Endodermal cell (in vitro differentiated cells): ENCODE data around the gene AKAP6. TPM values are rescaled to one million over a fixed set of nuclear protein-coding genes. Genes with fewer than 3 reads are reported as not detected.
A peak's percentile ranks its signal among the peaks of the same experiment; 100 is the strongest.

ENCODE experiments used
- DNase-seq: peaks from one replicate; pipeline ENCODE4 v3.0.0-alpha.2; 2017
- H3K27ac ChIP-seq: 2 replicates; pipeline ENCODE4 v1.5.1; 2013; ENCODE audit warnings: mild to moderate bottlenecking, low read depth, low read length, moderate library complexity
- H3K27me3 ChIP-seq: 2 replicates; pipeline ENCODE4 v1.6.1; 2013; ENCODE audit warnings: mild to moderate bottlenecking, low read length, moderate library complexity; ENCODE audit not compliant: insufficient read depth, control insufficient read depth, poor library complexity, severe bottlenecking
- H3K36me3 ChIP-seq: 2 replicates; pipeline ENCODE4 v1.7.0; 2013; ENCODE audit warnings: mild to moderate bottlenecking, low read length, moderate library complexity; ENCODE audit not compliant: control insufficient read depth, insufficient read depth
- H3K4me1 ChIP-seq: one replicate; pipeline ENCODE4 v1.7.0; 2013; ENCODE audit warnings: low read length; ENCODE audit not compliant: control insufficient read depth, insufficient read depth
- H3K4me3 ChIP-seq: 2 replicates; pipeline ENCODE4 v1.5.1; 2013; ENCODE audit warnings: mild to moderate bottlenecking, low read length, moderate library complexity
- H3K9ac ChIP-seq: 2 replicates; pipeline ENCODE4 v1.6.1; 2013; ENCODE audit warnings: mild to moderate bottlenecking, low read length, moderate library complexity; ENCODE audit not compliant: poor library complexity, severe bottlenecking; ENCODE audit errors: extremely low read depth
- H3K9me3 ChIP-seq: 2 replicates; pipeline ENCODE4 v1.6.1; 2013; ENCODE audit warnings: mild to moderate bottlenecking, low read length, moderate library complexity; ENCODE audit not compliant: control insufficient read depth
- H3K27ac Mint-ChIP-seq: 2 replicates; pipeline ENCODE4 v1.8.0; 2020; ENCODE audit warnings: mixed read lengths
- H3K27me3 Mint-ChIP-seq: 2 replicates; pipeline ENCODE4 v1.8.0; 2021; ENCODE audit warnings: mild to moderate bottlenecking, mixed read lengths; ENCODE audit not compliant: insufficient read depth
- H3K36me3 Mint-ChIP-seq: 2 replicates; pipeline ENCODE4 v1.8.0; 2020; ENCODE audit warnings: low read depth, mixed read lengths
- H3K4me1 Mint-ChIP-seq: 2 replicates; pipeline ENCODE4 v1.8.0; 2020; ENCODE audit warnings: mixed read lengths
- H3K4me3 Mint-ChIP-seq: 2 replicates; pipeline ENCODE4 v1.8.0; 2020; ENCODE audit warnings: mild to moderate bottlenecking, moderate library complexity, mixed read lengths
- H3K9me3 Mint-ChIP-seq: 2 replicates; pipeline ENCODE4 v1.8.0; 2020; ENCODE audit warnings: mild to moderate bottlenecking, mixed read lengths
- WGBS, 2 experiments: methylation state at CpG; one replicate each; pipeline versions ENCODE4 v1.1.5 to v1.1.7; 2013; ENCODE audit warnings: missing lambda C conversion rate in 2 of 2, mixed read lengths in 1 of 2; ENCODE audit not compliant: insufficient coverage in 1 of 2, insufficient read length in 1 of 2; 5-methylcytosine and 5-hydroxymethylcytosine counted together
- total RNA-seq, 2 donors: library from RNA; stranded (reverse); fragmentation: NEBNext Ultra II Directional in 1 of 2; extraction: Animal tissue kit (Norgen Biotek cat#: 25700) in 1 of 2; gene quantifications; 2 replicates in 1 of 2; 3 replicates in 1 of 2; pipeline ENCODE4 v1.2.1, GENCODE V29; 2021
- TF ChIP-seq, protein P1 (sequence below): fragments of 200-600 bp; sonication (generic); conservative IDR thresholded peaks from 2 replicates; pipeline ENCODE4 v1.5.0; 2021; ENCODE audit warnings: antibody characterized with exemption, mild to moderate bottlenecking

The AKAP6 gene
- total RNA-seq, 2 donors from 2014 or later: 4.3 to 5.0 TPM

DNA sequence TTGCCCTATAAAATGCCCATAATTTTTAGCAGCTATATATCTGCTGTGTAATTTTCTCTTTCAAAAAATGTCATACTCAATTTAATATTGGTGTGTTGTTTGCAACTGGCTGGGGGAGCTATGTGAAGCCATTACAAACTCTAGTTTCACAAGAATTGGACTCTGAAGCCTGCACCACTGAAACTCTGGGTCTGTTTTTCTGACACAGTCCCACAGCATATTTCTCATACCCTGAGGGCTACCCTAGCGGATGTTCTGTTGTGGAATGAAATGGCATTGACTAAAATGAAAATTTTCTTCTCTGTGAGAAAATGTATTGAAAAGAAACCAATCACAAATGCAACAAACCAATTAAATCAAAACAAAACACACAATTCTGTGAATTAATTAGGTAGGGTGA is 325.0 kb downstream of the AKAP6 start:
- H3K36me3 Mint-ChIP-seq: no peaks in the 10 kb centered on the region
- WGBS, 2 experiments: no CpG with 5 or more reads among the region's 1 CpG
- H3K9me3 ChIP-seq: no peaks in the 10 kb centered on the region
- H3K27me3 Mint-ChIP-seq: no peaks in the 10 kb centered on the region
- no peak overlapping the region for H3K4me3 ChIP-seq
- no peak for DNase-seq
- H3K27me3 ChIP-seq: no peaks in the 10 kb centered on the region
- H3K27ac ChIP-seq: no peak overlapping the region
- TF ChIP-seq, protein P1, sequence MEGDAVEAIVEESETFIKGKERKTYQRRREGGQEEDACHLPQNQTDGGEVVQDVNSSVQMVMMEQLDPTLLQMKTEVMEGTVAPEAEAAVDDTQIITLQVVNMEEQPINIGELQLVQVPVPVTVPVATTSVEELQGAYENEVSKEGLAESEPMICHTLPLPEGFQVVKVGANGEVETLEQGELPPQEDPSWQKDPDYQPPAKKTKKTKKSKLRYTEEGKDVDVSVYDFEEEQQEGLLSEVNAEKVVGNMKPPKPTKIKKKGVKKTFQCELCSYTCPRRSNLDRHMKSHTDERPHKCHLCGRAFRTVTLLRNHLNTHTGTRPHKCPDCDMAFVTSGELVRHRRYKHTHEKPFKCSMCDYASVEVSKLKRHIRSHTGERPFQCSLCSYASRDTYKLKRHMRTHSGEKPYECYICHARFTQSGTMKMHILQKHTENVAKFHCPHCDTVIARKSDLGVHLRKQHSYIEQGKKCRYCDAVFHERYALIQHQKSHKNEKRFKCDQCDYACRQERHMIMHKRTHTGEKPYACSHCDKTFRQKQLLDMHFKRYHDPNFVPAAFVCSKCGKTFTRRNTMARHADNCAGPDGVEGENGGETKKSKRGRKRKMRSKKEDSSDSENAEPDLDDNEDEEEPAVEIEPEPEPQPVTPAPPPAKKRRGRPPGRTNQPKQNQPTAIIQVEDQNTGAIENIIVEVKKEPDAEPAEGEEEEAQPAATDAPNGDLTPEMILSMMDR: no peak
- no peaks in the 10 kb centered on the region for H3K4me1 ChIP-seq
- H3K9me3 Mint-ChIP-seq: no peaks in the 10 kb centered on the region
- no peak overlapping the region for H3K27ac Mint-ChIP-seq
- H3K4me1 Mint-ChIP-seq: peaks cover 2% of the 10 kb centered on the region
- H3K4me3 Mint-ChIP-seq: no peak overlapping the region
- no peaks in the 10 kb centered on the region for H3K36me3 ChIP-seq
- no peak overlapping the region for H3K9ac ChIP-seq

DNA sequence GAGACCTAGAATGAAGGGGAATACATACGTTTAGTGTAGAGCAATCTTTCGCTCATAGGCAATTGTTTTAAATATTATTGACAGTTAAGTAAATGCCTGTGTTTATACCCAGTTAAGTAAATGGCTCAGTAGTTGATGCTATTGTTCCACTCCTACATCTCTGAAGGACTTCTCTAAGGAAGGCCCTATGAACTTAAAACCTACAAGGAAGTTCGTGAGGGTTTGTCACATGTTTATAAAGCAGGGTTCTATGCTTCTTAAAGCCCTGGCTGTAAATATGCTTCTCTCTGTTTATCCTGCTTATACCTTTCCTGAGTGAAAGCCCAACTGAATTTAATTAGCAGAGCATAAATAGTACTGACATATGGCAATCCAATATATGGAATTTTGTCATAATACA is 327.5 kb downstream of the AKAP6 start:
- no peaks in the 10 kb centered on the region for H3K36me3 ChIP-seq
- H3K27me3 ChIP-seq: no peaks in the 10 kb centered on the region
- Mint-ChIP-seq H3K4me3 (no peak overlapping the region), H3K9me3 (no peaks in the 10 kb centered on the region), H3K36me3 (no peaks in the 10 kb centered on the region), H3K27me3 (no peaks in the 10 kb centered on the region), H3K4me1 (peaks cover 2% of the 10 kb centered on the region), H3K27ac (no peak overlapping the region)
- no peak overlapping the region for H3K27ac ChIP-seq
- no peaks in the 10 kb centered on the region for H3K4me1 ChIP-seq
- TF ChIP-seq, protein P1: no peak
- WGBS, 2 experiments: 91 to 100% methylated on average over 2 to 3 of the region's 3 CpGs
- H3K9ac ChIP-seq: no peak overlapping the region
- no peaks in the 10 kb centered on the region for H3K9me3 ChIP-seq
- no peak for DNase-seq
- H3K4me3 ChIP-seq: no peak overlapping the region

DNA sequence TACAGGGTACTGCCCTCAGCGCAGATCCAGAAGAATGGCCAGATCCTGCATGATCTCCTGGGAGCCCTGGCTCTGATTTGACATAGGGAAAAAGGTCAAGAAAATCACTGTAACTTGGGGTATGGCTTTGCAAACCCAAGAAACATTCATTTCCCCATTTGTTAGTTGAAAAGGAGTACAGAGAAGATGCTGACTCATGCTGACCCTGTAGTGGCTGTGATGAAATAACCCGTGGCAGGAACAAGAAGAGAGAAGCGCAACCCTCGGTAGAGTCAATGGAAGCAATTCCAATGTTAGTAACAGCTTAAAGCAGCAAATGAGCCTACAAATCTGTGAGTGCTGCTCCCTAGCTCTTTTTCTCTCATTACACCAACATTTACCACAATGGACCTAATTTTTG is 328.0 kb downstream of the AKAP6 start:
- no peak overlapping the region for H3K4me3 ChIP-seq
- no peaks in the 10 kb centered on the region for H3K27me3 ChIP-seq
- no peak overlapping the region for H3K4me3 Mint-ChIP-seq
- H3K9me3 ChIP-seq: no peaks in the 10 kb centered on the region
- TF ChIP-seq, protein P1: no peak
- 52 to 76% methylated on average over 3 to 4 of the region's 4 CpGs for WGBS, 2 experiments
- no peaks in the 10 kb centered on the region for H3K36me3 ChIP-seq
- no peak overlapping the region for H3K9ac ChIP-seq
- H3K27ac ChIP-seq: no peak overlapping the region
- no peaks in the 10 kb centered on the region for H3K36me3 Mint-ChIP-seq
- no peak overlapping the region for H3K27ac Mint-ChIP-seq
- H3K9me3 Mint-ChIP-seq: no peaks in the 10 kb centered on the region
- peaks cover 2% of the 10 kb centered on the region for H3K4me1 Mint-ChIP-seq
- peak; percentile 46 for DNase-seq
- H3K27me3 Mint-ChIP-seq: no peaks in the 10 kb centered on the region
- no peaks in the 10 kb centered on the region for H3K4me1 ChIP-seq
